ENCODE results near the gene ARHGAP23. TPM values are rescaled to one million over a fixed set of nuclear protein-coding genes. Genes with fewer than 3 reads are reported as not detected.

ARHGAP23 gene
- total and polyA plus RNA-seq, 10 donors: 7.5 to 250 (median 67.0) TPM

DNA sequence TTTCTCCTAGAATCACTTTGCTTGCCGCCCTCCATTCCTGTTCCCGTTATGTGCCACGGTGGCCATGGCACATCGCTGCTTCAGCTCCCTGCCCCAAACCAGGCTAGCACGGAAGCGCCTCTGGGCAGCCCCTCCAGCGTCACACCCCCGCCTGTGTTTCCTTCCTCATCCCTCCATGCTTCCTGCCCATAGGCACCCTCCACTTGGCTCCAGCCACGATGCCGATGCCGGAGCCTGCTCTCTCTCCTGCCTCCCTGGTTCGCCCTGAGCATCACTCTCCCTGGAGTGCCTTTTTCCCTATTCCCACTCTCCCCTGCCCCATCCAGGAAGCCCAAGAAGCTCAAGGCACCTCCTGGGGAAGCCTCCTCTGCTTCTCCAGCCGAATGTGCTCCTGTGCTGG is 3.2 kb upstream of the ARHGAP23 start:
- H3K27ac ChIP-seq: peak overlapping the region; percentile 39 to 90 (median 86)

DNA sequence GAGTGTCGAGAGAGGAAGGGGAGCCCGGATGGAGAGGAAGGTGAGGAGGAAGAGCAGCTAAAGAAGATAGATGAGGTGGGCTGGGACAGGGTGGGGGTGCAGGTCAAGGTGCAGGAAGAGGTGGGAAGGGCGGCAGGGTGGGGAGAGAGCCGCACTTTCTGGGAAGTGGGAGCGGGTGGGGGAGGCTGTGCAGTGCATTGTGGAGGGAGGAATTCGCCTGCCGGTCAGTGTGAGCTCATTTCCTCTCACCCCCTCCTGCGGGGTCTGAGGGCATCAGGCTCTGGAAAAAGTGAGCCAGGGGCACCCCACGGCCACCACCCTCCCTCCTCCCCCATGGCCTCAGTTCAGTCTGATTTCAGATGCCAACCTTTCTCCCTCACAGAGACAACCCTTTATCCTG is 2.5 kb upstream of the ARHGAP23 start:
- peaks cover 16 to 86% (median 63%) of the 10 kb centered on the region in 6 donors for H3K4me1 ChIP-seq
- 11 to 29% (median 23%) methylated on average over 8 to 9 of the region's 9 CpGs for WGBS, 5 donors
- TF ChIP-seq POLR2AphosphoS5 (IDR thresholded peaks at IDR 0.05): peak; percentile 59 to 64 (median 62)
- TF ChIP-seq POLR2A (IDR thresholded peaks at IDR 0.05): no peak
- TF ChIP-seq, protein P1, sequence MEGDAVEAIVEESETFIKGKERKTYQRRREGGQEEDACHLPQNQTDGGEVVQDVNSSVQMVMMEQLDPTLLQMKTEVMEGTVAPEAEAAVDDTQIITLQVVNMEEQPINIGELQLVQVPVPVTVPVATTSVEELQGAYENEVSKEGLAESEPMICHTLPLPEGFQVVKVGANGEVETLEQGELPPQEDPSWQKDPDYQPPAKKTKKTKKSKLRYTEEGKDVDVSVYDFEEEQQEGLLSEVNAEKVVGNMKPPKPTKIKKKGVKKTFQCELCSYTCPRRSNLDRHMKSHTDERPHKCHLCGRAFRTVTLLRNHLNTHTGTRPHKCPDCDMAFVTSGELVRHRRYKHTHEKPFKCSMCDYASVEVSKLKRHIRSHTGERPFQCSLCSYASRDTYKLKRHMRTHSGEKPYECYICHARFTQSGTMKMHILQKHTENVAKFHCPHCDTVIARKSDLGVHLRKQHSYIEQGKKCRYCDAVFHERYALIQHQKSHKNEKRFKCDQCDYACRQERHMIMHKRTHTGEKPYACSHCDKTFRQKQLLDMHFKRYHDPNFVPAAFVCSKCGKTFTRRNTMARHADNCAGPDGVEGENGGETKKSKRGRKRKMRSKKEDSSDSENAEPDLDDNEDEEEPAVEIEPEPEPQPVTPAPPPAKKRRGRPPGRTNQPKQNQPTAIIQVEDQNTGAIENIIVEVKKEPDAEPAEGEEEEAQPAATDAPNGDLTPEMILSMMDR (IDR thresholded peaks at IDR 0.05 in 8 of 11, conservative IDR thresholded peaks at IDR 0.05 in 3 of 11): no peak
- peak overlapping the region in 7 of 8 donors; percentile 77 to 90 (median 86) for H3K27ac ChIP-seq
- intact Hi-C loops (cut with DNase I; ENCODE audit: low total_unique reads): loop anchor here (10.0 kb wide), 1 partner anchor 59 kb away; no protein-coding TSS in a partner anchor
- no peak overlapping the region for H3K4me3 ChIP-seq
- H3K9me3 ChIP-seq: no peaks in the 10 kb centered on the region
- H3K36me3 ChIP-seq: no peaks in the 10 kb centered on the region
- H3K27me3 ChIP-seq (replicated peaks in 1 of 7): peaks cover 0 to 85% (median 0%) of the 10 kb centered on the region in 7 donors
- DNase-seq: no peak

More for the DNA sequence above, 3.2 kb upstream of the ARHGAP23 start:
- Histone ChIP-seq H3K27me3 (replicated peaks in 1 of 7) (peaks cover 0 to 92% (median 3%) of the 10 kb centered on the region in 7 donors), H3K9me3 (no peaks in the 10 kb centered on the region), H3K36me3 (no peaks in the 10 kb centered on the region), H3K4me3 (no peak overlapping the region), H3K4me1 (peaks cover 16 to 84% (median 61%) of the 10 kb centered on the region in 6 donors)
- 16 to 38% (median 30%) methylated on average over 13 of the region's 13 CpGs for WGBS, 5 donors
- intact Hi-C loops (cut with DNase I; ENCODE audit: low total_unique reads): loop anchor here (10.0 kb wide), 1 partner anchor 60 kb away; no protein-coding TSS in a partner anchor
- no peak for TF ChIP-seq POLR2A (IDR thresholded peaks at IDR 0.05)
- peak; percentile 27 to 69 (median 46) for TF ChIP-seq POLR2AphosphoS5 (IDR thresholded peaks at IDR 0.05)
- TF ChIP-seq, protein P1 (IDR thresholded peaks at IDR 0.05 in 8 of 11, conservative IDR thresholded peaks at IDR 0.05 in 3 of 11): no peak
- no peak for DNase-seq

DNA sequence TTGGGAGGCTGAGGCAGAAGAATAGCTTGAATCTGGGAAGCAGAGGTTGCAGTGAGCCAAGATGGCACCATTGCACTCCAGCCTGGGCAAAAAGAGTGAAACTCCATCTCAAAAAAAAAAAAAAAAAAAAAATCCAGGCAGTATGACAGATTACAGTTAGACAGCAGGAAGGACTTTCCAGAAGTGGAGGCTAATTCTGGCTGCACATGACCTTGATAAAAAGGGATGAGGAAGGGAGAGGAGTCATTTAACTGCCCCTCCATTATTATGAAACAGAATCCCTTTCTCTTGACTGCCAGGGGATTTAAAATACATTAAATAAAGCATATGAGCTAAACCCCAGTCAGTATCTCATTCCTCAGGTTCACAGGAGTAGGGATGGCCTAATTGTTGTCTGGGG is 1.8 kb upstream of the ARHGAP23 start:
- peak overlapping the region; percentile 53 to 90 (median 86) for H3K27ac ChIP-seq
- TF ChIP-seq POLR2A (IDR thresholded peaks at IDR 0.05): no peak
- TF ChIP-seq, protein P1 (IDR thresholded peaks at IDR 0.05 in 8 of 11, conservative IDR thresholded peaks at IDR 0.05 in 3 of 11): no peak
- no peak for TF ChIP-seq POLR2AphosphoS5 (IDR thresholded peaks at IDR 0.05)
- no peak for DNase-seq
- H3K4me1 ChIP-seq: peaks cover 10 to 86% (median 60%) of the 10 kb centered on the region in 6 donors
- peaks cover 0 to 78% (median 0%) of the 10 kb centered on the region in 7 donors for H3K27me3 ChIP-seq (replicated peaks in 1 of 7)
- no peaks in the 10 kb centered on the region for H3K36me3 ChIP-seq
- H3K4me3 ChIP-seq: no peak overlapping the region
- intact Hi-C loops (cut with DNase I; ENCODE audit: low total_unique reads): loop anchor here (10.0 kb wide), 1 partner anchor 58 kb away; no protein-coding TSS in a partner anchor
- no peaks in the 10 kb centered on the region for H3K9me3 ChIP-seq

DNA sequence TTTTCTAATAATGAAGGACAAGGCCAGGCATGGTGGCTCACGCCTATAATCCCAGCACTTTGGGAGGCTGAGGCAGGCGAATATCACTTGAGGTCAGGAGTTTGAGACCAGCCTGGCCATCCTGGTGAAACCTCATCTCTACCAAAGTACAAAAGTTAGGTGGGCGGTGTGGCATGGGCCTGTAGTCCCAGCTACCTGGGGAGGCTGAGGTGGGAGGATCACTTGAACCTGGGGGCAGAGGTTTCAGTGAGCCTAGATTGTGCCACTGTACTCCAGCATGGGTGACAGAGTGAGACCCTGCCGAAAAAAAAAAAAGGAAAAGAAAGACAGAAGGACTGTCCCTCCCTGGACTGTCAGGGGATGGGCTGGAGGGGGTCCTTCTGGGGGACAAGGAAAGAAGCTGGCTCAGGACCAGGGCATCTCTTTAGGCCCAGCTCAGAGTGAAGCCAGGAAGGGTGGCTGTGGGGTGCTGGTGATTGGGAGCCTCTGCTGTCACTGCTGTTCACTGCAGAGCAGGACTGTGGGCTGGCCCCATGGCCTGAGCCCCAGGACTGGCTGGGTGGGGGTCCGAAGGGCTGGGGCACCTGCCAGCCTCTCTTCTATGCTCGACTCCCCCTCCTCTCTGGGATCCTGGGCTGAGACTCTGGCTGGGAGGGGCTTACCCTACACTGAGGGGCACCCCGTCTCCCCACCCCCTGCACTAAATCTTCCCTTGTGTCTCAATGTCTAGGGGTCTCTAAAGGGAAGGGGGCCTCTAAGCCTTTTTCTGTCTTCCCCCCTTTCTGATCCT is 909 bp upstream of the ARHGAP23 start:
- Histone ChIP-seq H3K9me3 (no peaks in the 10 kb centered on the region), H3K27ac (peak overlapping the region; percentile 53 to 90 (median 86)), H3K27me3 (replicated peaks in 1 of 7) (peaks cover 0 to 69% (median 0%) of the 10 kb centered on the region in 7 donors), H3K36me3 (no peaks in the 10 kb centered on the region), H3K4me1 (peaks cover 10 to 88% (median 61%) of the 10 kb centered on the region in 6 donors), H3K4me3 (peak overlapping the region; percentile 67 to 94 (median 86))
- WGBS, 5 donors: 49 to 68% (median 59%) methylated on average over 6 to 7 of the region's 7 CpGs
- TF ChIP-seq POLR2A (IDR thresholded peaks at IDR 0.05) (no peak), POLR2AphosphoS5 (IDR thresholded peaks at IDR 0.05) (no peak)
- TF ChIP-seq, protein P1 (IDR thresholded peaks at IDR 0.05 in 8 of 11, conservative IDR thresholded peaks at IDR 0.05 in 3 of 11): no peak
- DNase-seq: no peak
- intact Hi-C loops (cut with DNase I; ENCODE audit: low total_unique reads): loop anchor here (10.0 kb wide), 1 partner anchor 57 kb away; no protein-coding TSS in a partner anchor
